GM19452 (cell line): ENCODE data around the gene MFRP.

Experiments
- ATAC-seq: cut with Tn5 transposase; IDR thresholded peaks from one replicate; pipeline ENCODE4 v1.9.1; 2021; ENCODE audit not compliant: unreplicated experiment

Gene MFRP

DNA sequence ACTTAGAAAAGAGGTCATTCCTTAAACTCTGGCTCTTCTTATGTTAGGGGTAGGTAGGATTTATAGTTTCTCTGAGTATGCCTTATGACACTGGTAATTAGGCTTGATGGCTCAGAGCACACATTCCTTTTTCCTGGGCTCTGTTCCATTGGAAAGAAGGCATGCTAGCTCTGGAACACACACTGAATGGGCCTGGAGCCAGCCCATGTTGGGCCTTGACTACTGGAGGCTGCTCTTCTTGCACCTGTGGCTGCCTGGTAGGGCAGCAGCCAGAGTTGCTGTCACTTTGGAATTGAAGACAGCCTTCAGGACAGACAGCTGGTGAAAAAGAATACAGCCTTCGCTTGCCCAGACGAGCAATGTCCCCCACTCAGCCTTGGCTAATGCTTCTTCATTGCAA, 47.8 kb downstream of the MFRP start:
- ATAC-seq = no peak

DNA sequence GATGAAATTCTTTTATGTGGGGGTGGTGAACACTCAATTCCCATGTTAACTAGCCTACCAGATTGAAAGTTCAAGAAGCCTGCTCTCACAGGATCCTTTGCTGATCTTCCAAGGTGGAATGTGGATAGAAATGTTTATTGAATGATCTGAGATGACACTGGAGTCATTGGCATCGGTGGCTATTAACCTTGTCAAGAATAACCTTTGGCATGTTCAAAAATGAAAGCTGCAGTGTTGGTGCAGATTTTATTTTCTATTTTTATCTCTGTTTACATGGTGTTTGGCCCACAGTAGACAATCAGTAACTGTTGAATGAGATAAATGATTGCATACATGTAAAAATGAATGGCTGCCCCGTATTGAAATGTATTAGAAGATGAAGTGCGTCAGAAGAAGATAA, 48.6 kb downstream of the MFRP start:
- no peak for ATAC-seq

DNA sequence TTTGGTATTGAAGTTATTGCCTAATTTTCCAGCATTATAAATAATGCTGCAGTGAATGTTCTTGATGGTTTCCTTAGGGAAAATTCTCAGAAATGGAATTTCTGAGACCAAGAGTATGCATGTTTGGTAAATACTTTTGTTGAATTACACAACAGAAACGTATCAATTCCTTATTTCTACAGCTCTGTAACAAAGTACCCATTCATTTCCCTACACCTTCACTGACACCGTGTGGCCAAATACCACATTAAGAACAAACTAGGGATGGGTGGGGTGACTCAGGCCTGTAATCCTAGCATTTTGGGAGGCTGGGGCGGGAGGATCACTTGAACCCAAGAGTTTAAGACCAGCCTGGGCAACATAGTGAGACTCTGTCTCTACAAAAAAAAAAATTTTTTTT, 51.3 kb downstream of the MFRP start:
- no peak for ATAC-seq

DNA sequence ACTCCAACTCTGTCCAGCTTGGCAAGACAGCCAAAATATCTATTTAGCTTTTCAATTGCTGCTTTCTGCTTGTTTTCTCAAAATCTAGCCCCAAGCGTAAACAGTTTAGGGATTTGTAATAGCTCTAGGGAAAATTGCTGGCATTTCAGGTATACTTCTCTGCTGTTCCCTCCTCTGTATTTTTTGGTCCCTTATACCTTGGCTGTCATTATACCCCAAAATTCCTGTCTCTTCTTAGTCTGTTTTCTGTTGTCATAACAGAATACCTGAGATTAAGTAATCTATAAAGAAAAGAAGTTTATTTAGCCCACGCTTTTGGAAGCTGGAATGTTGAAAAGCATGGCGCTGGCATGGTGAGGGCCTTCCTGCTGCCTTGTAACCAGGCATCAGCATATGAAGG, 53.0 kb downstream of the MFRP start:
- ATAC-seq = no peak

DNA sequence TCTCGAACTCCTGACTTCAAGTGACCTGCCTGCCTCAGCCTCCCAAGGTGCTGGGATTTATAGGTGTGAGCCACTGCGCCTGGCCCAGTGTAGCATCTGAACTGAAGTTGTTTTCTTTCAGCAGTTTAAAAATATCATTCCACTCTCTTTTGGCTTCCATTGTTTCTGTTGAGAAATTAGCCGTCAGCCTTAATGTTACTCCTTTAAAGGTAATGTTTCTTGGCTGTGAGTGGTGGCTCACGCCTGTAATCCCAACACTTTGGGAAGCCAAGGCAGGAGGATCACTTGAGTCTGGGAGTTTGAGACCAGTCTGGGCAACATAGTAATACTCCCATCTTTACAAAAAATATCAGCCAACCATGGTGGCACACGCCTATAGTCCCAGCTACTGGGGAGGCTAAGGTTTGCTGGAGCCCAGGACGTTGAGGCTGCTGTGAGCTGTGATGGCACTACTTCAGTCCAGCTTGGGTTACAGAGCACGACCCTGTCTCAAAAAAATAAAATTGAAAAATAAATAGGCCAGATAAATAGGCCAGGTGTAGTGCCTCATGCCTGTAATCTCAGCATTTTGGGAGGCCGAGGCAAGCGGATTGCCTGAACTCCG, 55.5 kb downstream of the MFRP start:
- no peak for ATAC-seq
